ENCODE results near the gene KLK14.

The KLK14 gene

GRCh38 chr19:51123381-51123800 lies 40.7 kb upstream of the KLK14 start:
- no peak overlapping the region for H3K9ac ChIP-seq (ENCODE audit: low read depth, low read length)
- no peaks in the 10 kb centered on the region for H3K4me1 ChIP-seq (ENCODE audit: control insufficient read depth, insufficient read depth, low read length)
- no peaks in the 10 kb centered on the region for H3K36me3 ChIP-seq (ENCODE audit: control insufficient read depth, insufficient read depth, low read length)
- no peaks in the 10 kb centered on the region for H3K9me3 ChIP-seq (ENCODE audit: control insufficient read depth, insufficient read depth, low read length)
- H3K27ac ChIP-seq (ENCODE audit: low read depth, low read length) = no peak overlapping the region
- H3K4me3 ChIP-seq (ENCODE audit: low read depth, low read length) = no peak overlapping the region
- no peaks in the 10 kb centered on the region for H3K27me3 ChIP-seq (ENCODE audit: control insufficient read depth, insufficient read depth, low read length)

- Histone ChIP-seq H3K27ac (ENCODE audit: low read depth, low read length) (no peak overlapping the region), H3K27me3 (ENCODE audit: control insufficient read depth, insufficient read depth, low read length) (no peaks in the 10 kb centered on the region), H3K36me3 (ENCODE audit: control insufficient read depth, insufficient read depth, low read length) (no peaks in the 10 kb centered on the region), H3K4me1 (ENCODE audit: control insufficient read depth, insufficient read depth, low read length) (no peaks in the 10 kb centered on the region), H3K9me3 (ENCODE audit: control insufficient read depth, insufficient read depth, low read length) (no peaks in the 10 kb centered on the region), H3K4me3 (ENCODE audit: low read depth, low read length) (no peak overlapping the region), H3K9ac (ENCODE audit: low read depth, low read length) (no peak overlapping the region)
Measured at GRCh38 chr19:51122112-51122981, 39.7 kb upstream of the KLK14 start.

GRCh38 chr19:51121257-51121656 lies 38.6 kb upstream of the KLK14 start:
- H3K4me1 ChIP-seq (ENCODE audit: control insufficient read depth, insufficient read depth, low read length) = no peaks in the 10 kb centered on the region
- H3K27me3 ChIP-seq (ENCODE audit: control insufficient read depth, insufficient read depth, low read length) = 0 out of 2 replicates have a peak, but pooled peaks cover 3% of the 10 kb centered on the region
- no peak overlapping the region for H3K9ac ChIP-seq (ENCODE audit: low read depth, low read length)
- H3K9me3 ChIP-seq (ENCODE audit: control insufficient read depth, insufficient read depth, low read length) = no peaks in the 10 kb centered on the region
- no peak overlapping the region for H3K27ac ChIP-seq (ENCODE audit: low read depth, low read length)
- no peaks in the 10 kb centered on the region for H3K36me3 ChIP-seq (ENCODE audit: control insufficient read depth, insufficient read depth, low read length)
- H3K4me3 ChIP-seq (ENCODE audit: low read depth, low read length) = no peak overlapping the region

GRCh38 chr19:51120160-51120559 lies 37.5 kb upstream of the KLK14 start:
- Histone ChIP-seq H3K27me3 (ENCODE audit: control insufficient read depth, insufficient read depth, low read length) (0 out of 2 replicates have a peak, but pooled peaks cover 3% of the 10 kb centered on the region), H3K4me1 (ENCODE audit: control insufficient read depth, insufficient read depth, low read length) (no peaks in the 10 kb centered on the region)

GRCh38 chr19:51119611-51120010 lies 36.9 kb upstream of the KLK14 start:
- no peak overlapping the region for H3K27ac ChIP-seq (ENCODE audit: low read depth, low read length)
- 0 out of 2 replicates have a peak, but pooled peaks cover 3% of the 10 kb centered on the region for H3K27me3 ChIP-seq (ENCODE audit: control insufficient read depth, insufficient read depth, low read length)
- no peaks in the 10 kb centered on the region for H3K4me1 ChIP-seq (ENCODE audit: control insufficient read depth, insufficient read depth, low read length)
- no peak overlapping the region for H3K9ac ChIP-seq (ENCODE audit: low read depth, low read length)
- H3K36me3 ChIP-seq (ENCODE audit: control insufficient read depth, insufficient read depth, low read length) = no peaks in the 10 kb centered on the region
- no peak overlapping the region for H3K4me3 ChIP-seq (ENCODE audit: low read depth, low read length)
- no peaks in the 10 kb centered on the region for H3K9me3 ChIP-seq (ENCODE audit: control insufficient read depth, insufficient read depth, low read length)

More at GRCh38 chr19:51120160-51120559, 37.5 kb upstream of the KLK14 start:
- Histone ChIP-seq H3K9me3 (ENCODE audit: control insufficient read depth, insufficient read depth, low read length) (no peaks in the 10 kb centered on the region), H3K27ac (ENCODE audit: low read depth, low read length) (no peak overlapping the region), H3K4me3 (ENCODE audit: low read depth, low read length) (no peak overlapping the region), H3K36me3 (ENCODE audit: control insufficient read depth, insufficient read depth, low read length) (no peaks in the 10 kb centered on the region), H3K9ac (ENCODE audit: low read depth, low read length) (no peak overlapping the region)

GRCh38 chr19:51119101-51119500 lies 36.4 kb upstream of the KLK14 start:
- H3K4me1 ChIP-seq (ENCODE audit: control insufficient read depth, insufficient read depth, low read length) = no peaks in the 10 kb centered on the region
- no peak overlapping the region for H3K4me3 ChIP-seq (ENCODE audit: low read depth, low read length)
- no peaks in the 10 kb centered on the region for H3K36me3 ChIP-seq (ENCODE audit: control insufficient read depth, insufficient read depth, low read length)
- no peak overlapping the region for H3K9ac ChIP-seq (ENCODE audit: low read depth, low read length)
- no peak overlapping the region for H3K27ac ChIP-seq (ENCODE audit: low read depth, low read length)
- 0 out of 2 replicates have a peak, but pooled peaks cover 3% of the 10 kb centered on the region for H3K27me3 ChIP-seq (ENCODE audit: control insufficient read depth, insufficient read depth, low read length)
- no peaks in the 10 kb centered on the region for H3K9me3 ChIP-seq (ENCODE audit: control insufficient read depth, insufficient read depth, low read length)

GRCh38 chr19:51116736-51117286 lies 34.1 kb upstream of the KLK14 start:
- peaks cover 7% of the 10 kb centered on the region; the same call in 1 of the 2 replicates for H3K27me3 ChIP-seq (ENCODE audit: control insufficient read depth, insufficient read depth, low read length)
- no peak overlapping the region for H3K9ac ChIP-seq (ENCODE audit: low read depth, low read length)
- H3K4me1 ChIP-seq (ENCODE audit: control insufficient read depth, insufficient read depth, low read length) = no peaks in the 10 kb centered on the region
- H3K27ac ChIP-seq (ENCODE audit: low read depth, low read length) = no peak overlapping the region
- no peaks in the 10 kb centered on the region for H3K36me3 ChIP-seq (ENCODE audit: control insufficient read depth, insufficient read depth, low read length)
- H3K4me3 ChIP-seq (ENCODE audit: low read depth, low read length) = no peak overlapping the region
- H3K9me3 ChIP-seq (ENCODE audit: control insufficient read depth, insufficient read depth, low read length) = no peaks in the 10 kb centered on the region

GRCh38 chr19:51114087-51114729 lies 31.5 kb upstream of the KLK14 start:
- no peaks in the 10 kb centered on the region for H3K4me1 ChIP-seq (ENCODE audit: control insufficient read depth, insufficient read depth, low read length)

GRCh38 chr19:51111606-51112005 lies 28.9 kb upstream of the KLK14 start:
- Histone ChIP-seq H3K9me3 (ENCODE audit: control insufficient read depth, insufficient read depth, low read length) (no peaks in the 10 kb centered on the region), H3K36me3 (ENCODE audit: control insufficient read depth, insufficient read depth, low read length) (no peaks in the 10 kb centered on the region), H3K4me1 (ENCODE audit: control insufficient read depth, insufficient read depth, low read length) (0 out of 2 replicates have a peak, but pooled peaks cover 5% of the 10 kb centered on the region), H3K9ac (ENCODE audit: low read depth, low read length) (no peak overlapping the region), H3K4me3 (ENCODE audit: low read depth, low read length) (no peak overlapping the region), H3K27me3 (ENCODE audit: control insufficient read depth, insufficient read depth, low read length) (peaks cover 7% of the 10 kb centered on the region; the same call in 1 of the 2 replicates), H3K27ac (ENCODE audit: low read depth, low read length) (no peak overlapping the region)

More at GRCh38 chr19:51114087-51114729, 31.5 kb upstream of the KLK14 start:
- H3K4me3 ChIP-seq (ENCODE audit: low read depth, low read length) = no peak overlapping the region
- H3K36me3 ChIP-seq (ENCODE audit: control insufficient read depth, insufficient read depth, low read length) = no peaks in the 10 kb centered on the region
- H3K9ac ChIP-seq (ENCODE audit: low read depth, low read length) = no peak overlapping the region
- H3K27ac ChIP-seq (ENCODE audit: low read depth, low read length) = no peak overlapping the region
- H3K27me3 ChIP-seq (ENCODE audit: control insufficient read depth, insufficient read depth, low read length) = peaks cover 7% of the 10 kb centered on the region; the same call in 1 of the 2 replicates
- H3K9me3 ChIP-seq (ENCODE audit: control insufficient read depth, insufficient read depth, low read length) = no peaks in the 10 kb centered on the region

GRCh38 chr19:51110666-51110971 lies 27.9 kb upstream of the KLK14 start:
- H3K27me3 ChIP-seq (ENCODE audit: control insufficient read depth, insufficient read depth, low read length) = peaks cover 3% of the 10 kb centered on the region; the same call in 1 of the 2 replicates
- no peak overlapping the region for H3K4me3 ChIP-seq (ENCODE audit: low read depth, low read length)
- 0 out of 2 replicates have a peak, but pooled peaks cover 5% of the 10 kb centered on the region for H3K4me1 ChIP-seq (ENCODE audit: control insufficient read depth, insufficient read depth, low read length)
- H3K9me3 ChIP-seq (ENCODE audit: control insufficient read depth, insufficient read depth, low read length) = no peaks in the 10 kb centered on the region
- H3K9ac ChIP-seq (ENCODE audit: low read depth, low read length) = no peak overlapping the region
- H3K36me3 ChIP-seq (ENCODE audit: control insufficient read depth, insufficient read depth, low read length) = no peaks in the 10 kb centered on the region
- no peak overlapping the region for H3K27ac ChIP-seq (ENCODE audit: low read depth, low read length)

GRCh38 chr19:51108805-51109146 lies 26.1 kb upstream of the KLK14 start:
- Histone ChIP-seq H3K4me1 (ENCODE audit: control insufficient read depth, insufficient read depth, low read length) (0 out of 2 replicates have a peak, but pooled peaks cover 5% of the 10 kb centered on the region), H3K9ac (ENCODE audit: low read depth, low read length) (no peak overlapping the region), H3K9me3 (ENCODE audit: control insufficient read depth, insufficient read depth, low read length) (no peaks in the 10 kb centered on the region), H3K36me3 (ENCODE audit: control insufficient read depth, insufficient read depth, low read length) (0 out of 2 replicates have a peak, but pooled peaks cover under 1% of the 10 kb centered on the region), H3K27me3 (ENCODE audit: control insufficient read depth, insufficient read depth, low read length) (peaks cover 3% of the 10 kb centered on the region; the same call in 1 of the 2 replicates), H3K4me3 (ENCODE audit: low read depth, low read length) (peak overlapping the region; percentile 99), H3K27ac (ENCODE audit: low read depth, low read length) (no peak overlapping the region)
